Measurements from ENCODE around the gene OR1F1. TPM values are rescaled to one million over a fixed set of nuclear protein-coding genes. Genes with fewer than 3 reads are reported as not detected.

The OR1F1 gene
- polyA plus RNA-seq, 1 experiment = 0.64 TPM

GRCh38 chr16:3148256-3149192 lies 39.5 kb upstream of the OR1F1 start:
- no peak for DNase-seq (ENCODE audit: low read depth)
- H3K4me3 ChIP-seq (ENCODE audit: low read depth, low read length) = no peak overlapping the region
- H3K27me3 ChIP-seq (ENCODE audit: control insufficient read depth, insufficient read depth, low read length) = no peaks in the 10 kb centered on the region
- TF ChIP-seq CTCF (IDR thresholded peaks at IDR 0.05; ENCODE audit: insufficient read depth, low read depth, low read length) = no peak
- ChIA-PET POLR2A (no interaction called here), CTCF (interaction anchor here (0.8 to 3.5 kb wide), 9 partner anchors 8 to 295 kb away, joined by 3 to 15 read pairs (median 5); partner anchors contain the start of gene ZNF213)
- no peaks in the 10 kb centered on the region for H3K36me3 ChIP-seq (ENCODE audit: control insufficient read depth, insufficient read depth, low read length)

GRCh38 chr16:3149193-3149530 lies 38.8 kb upstream of the OR1F1 start:
- ChIA-PET POLR2A (no interaction called here), CTCF (interaction anchor here (0.8 to 3.5 kb wide), 10 partner anchors 9 to 295 kb away, joined by 3 to 15 read pairs (median 4); partner anchors contain the start of gene ZNF213)
- Histone ChIP-seq H3K27me3 (ENCODE audit: control insufficient read depth, insufficient read depth, low read length) (no peaks in the 10 kb centered on the region), H3K36me3 (ENCODE audit: control insufficient read depth, insufficient read depth, low read length) (no peaks in the 10 kb centered on the region), H3K4me3 (ENCODE audit: low read depth, low read length) (no peak overlapping the region)
- TF ChIP-seq CTCF (IDR thresholded peaks at IDR 0.05; ENCODE audit: insufficient read depth, low read depth, low read length) = no peak
- DNase-seq (ENCODE audit: low read depth) = no peak

GRCh38 chr16:3149630-3150345 lies 38.2 kb upstream of the OR1F1 start:
- no peak for DNase-seq (ENCODE audit: low read depth)
- ChIA-PET CTCF (interaction anchor here (0.8 to 3.5 kb wide), 13 partner anchors 8 to 351 kb away, joined by 3 to 15 read pairs (median 4); partner anchors contain the start of gene ZNF213), POLR2A (interaction anchor here (1.1 kb wide), 1 partner anchor 15 kb away, joined by 3 read pairs; the partner anchor contains the start of gene ZNF213)
- peak; percentile 64 for TF ChIP-seq CTCF (IDR thresholded peaks at IDR 0.05; ENCODE audit: insufficient read depth, low read depth, low read length)
- Histone ChIP-seq H3K36me3 (ENCODE audit: control insufficient read depth, insufficient read depth, low read length) (no peaks in the 10 kb centered on the region), H3K4me3 (ENCODE audit: low read depth, low read length) (peak overlapping the region; percentile 55), H3K27me3 (ENCODE audit: control insufficient read depth, insufficient read depth, low read length) (no peaks in the 10 kb centered on the region)

- ChIA-PET CTCF (interaction anchor here (0.6 to 3.5 kb wide), 11 partner anchors 8 to 350 kb away, joined by 3 to 15 read pairs (median 5); partner anchors contain the start of gene ZNF213), POLR2A (interaction anchor here (1.1 kb wide), 1 partner anchor 16 kb away, joined by 3 read pairs; the partner anchor contains the start of gene ZNF213)
- peak; percentile 80 for DNase-seq (ENCODE audit: low read depth)
- TF ChIP-seq CTCF (IDR thresholded peaks at IDR 0.05; ENCODE audit: insufficient read depth, low read depth, low read length) = no peak
- Histone ChIP-seq H3K4me3 (ENCODE audit: low read depth, low read length) (peak overlapping the region; percentile 55), H3K27me3 (ENCODE audit: control insufficient read depth, insufficient read depth, low read length) (no peaks in the 10 kb centered on the region), H3K36me3 (ENCODE audit: control insufficient read depth, insufficient read depth, low read length) (no peaks in the 10 kb centered on the region)
Observed at GRCh38 chr16:3150346-3151218, 37.4 kb upstream of the OR1F1 start.

All from BJ (cell line).